GM20431 (cell line): ENCODE measurements around the gene OGA.

Experiments used
- in situ Hi-C: fragments of 300-500 bp; cut with MseI, MboI; formaldehyde crosslinking; loops from one replicate; pipeline ENCODE4 v1.15.0; 2020; ENCODE audit warnings: low sequenced_read_pairs; ENCODE audit not compliant: unreplicated experiment

The OGA gene

GRCh38 chr10:101778781-101779543 is 39.3 kb downstream of the OGA start:
- in situ Hi-C loops = no loop called here

DNA sequence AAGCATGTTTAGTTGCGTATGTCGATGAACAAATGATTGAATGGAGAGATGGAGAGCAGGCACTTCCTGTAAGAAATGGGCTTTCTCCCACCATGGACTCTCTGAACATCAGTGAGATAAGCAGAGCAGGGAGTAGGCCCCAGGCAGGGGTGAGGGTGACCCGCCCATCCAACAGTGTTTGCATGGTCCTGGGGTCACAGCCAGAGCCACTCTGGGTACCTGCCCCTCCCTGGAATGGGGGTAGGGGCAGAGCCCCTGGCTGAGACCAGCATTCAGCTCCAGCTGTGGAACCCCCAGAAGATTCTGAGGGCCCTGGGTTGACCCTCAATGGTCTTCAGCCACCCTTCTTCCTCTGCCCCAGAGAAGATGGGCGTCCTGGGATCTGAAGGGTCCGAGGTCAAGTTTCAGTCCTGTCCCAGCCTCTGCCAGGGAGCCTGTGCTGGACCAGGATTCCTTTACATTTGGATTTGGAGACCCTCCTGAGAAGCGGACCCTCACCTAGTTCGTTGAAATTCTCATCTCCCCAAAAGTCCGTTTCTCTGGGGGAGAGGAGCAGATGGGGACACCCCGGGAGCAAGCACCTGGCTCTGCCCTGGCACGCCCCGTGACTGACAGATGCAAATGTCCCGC is 40.0 kb downstream of the OGA start:
- in situ Hi-C loops = no loop called here

- in situ Hi-C loops = no loop called here
These were observed 40.6 kb downstream of the OGA start for GRCh38 chr10:101777619-101778145.

DNA sequence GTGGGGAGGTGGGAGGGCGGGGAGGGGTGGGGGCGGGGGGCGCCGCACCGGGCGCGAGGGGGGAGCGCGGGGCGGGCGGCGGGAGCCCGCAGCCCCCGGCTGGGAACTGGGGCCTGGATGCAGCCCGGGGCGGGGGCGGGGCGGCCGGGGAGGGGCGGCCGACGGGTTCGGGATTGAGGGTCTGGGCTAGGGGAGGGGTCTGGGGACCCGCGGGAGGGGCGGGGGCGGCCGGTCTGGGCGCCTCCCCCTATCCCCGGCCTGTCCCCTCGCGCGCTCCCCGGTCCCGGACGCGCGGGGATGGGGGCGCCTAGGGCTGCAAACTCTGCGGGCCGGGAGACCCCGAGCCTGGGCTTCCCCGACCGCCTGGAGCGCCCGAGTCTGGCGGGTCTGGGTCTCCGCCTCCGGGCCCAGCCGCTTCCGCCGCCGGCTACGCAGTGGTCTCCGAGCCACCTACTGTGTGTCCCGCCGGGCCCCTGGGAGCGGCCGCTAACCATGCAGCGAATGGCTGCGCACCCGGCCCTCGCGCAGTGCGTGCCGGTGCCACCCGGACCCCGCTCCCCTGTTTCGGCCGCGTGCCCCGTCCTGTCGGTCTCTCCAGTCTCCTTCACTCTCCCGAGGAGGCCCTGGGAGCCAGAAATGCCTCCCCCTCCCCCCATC is 42.0 kb downstream of the OGA start:
- in situ Hi-C loops = no loop called here

- in situ Hi-C loops = no loop called here
These were observed 42.7 kb downstream of the OGA start, which contains the start of gene FGF8 for GRCh38 chr10:101775273-101776160. Gene FGF8 (minus strand): TSS chr10:101776114. CDS start chr10:101775900, 214 bp downstream.

DNA sequence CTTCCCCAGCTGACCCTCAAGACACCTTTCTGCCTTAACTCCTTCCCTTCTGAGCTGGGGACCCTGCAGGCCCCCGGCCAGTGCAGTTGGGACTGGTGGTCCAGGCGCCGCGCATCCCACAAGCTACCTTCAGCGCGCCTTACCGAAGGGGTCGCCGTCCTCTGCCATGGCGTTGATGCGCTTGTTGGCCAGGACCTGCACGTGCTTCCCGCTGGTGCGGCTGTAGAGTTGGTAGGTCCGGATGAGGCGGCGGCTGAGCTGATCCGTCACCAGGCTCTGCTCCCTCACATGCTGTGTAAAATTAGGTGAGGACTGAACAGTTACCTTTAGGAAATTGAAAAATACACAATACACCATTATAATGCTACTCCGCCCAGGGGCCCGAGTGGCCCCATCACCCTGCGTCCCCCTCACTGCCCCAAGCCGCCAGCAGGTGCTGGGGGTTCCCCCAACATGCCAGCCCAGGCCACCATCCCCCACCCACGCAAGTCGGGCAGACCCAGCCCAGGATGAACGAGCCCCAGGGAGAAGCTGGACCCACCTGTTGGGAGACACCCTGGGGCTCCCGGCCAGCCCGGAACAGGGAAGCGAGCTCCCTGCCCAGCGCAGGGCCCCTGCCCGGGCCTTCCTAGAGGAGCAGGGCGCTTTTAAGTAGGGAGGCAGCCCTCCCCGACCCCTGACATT is 43.5 kb downstream of the OGA start:
- in situ Hi-C loops = loop anchor here (25.0 kb wide), 1 partner anchor 562 kb away; no protein-coding TSS in a partner anchor

DNA sequence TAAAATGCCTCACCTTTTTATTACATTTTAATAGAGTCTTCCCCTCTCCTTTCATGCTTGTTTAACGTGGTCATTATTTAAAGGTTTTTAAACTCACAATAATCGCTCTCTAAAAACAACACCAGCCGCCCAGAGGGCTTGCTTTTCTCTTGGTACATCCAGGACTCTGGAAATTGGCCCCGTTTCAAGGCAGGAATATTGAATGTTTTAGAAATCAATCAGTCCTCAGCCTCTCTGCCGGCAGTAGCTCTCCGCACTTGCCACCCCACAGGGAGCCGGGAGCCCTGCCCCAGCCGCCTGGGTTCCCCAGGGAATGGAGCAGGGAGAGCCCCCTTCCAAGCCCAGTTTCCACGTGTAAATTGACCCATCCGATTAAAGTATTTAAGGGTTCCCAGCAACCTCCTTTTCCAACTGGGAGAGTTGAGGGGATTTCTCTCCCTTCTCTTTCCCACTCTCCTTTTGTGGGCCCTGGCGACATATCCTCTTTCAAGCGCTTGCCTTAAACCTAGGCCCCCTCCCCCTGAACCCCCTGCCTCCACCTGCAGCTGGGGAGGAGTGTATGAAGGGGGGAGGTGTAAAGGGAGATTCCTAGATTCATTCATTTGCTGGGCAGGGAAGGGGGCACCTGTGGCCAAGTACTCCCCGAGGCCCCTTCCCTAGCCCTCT is 44.2 kb downstream of the OGA start:
- in situ Hi-C loops = loop anchor here (25.0 kb wide), 1 partner anchor 562 kb away; no protein-coding TSS in a partner anchor

GRCh38 chr10:101772895-101773761 is 45.1 kb downstream of the OGA start:
- in situ Hi-C loops = loop anchor here (25.0 kb wide), 1 partner anchor 561 kb away; no protein-coding TSS in a partner anchor

- in situ Hi-C loops = loop anchor here (25.0 kb wide), 1 partner anchor 560 kb away; no protein-coding TSS in a partner anchor
These were observed 46.0 kb downstream of the OGA start for GRCh38 chr10:101772017-101772894.

DNA sequence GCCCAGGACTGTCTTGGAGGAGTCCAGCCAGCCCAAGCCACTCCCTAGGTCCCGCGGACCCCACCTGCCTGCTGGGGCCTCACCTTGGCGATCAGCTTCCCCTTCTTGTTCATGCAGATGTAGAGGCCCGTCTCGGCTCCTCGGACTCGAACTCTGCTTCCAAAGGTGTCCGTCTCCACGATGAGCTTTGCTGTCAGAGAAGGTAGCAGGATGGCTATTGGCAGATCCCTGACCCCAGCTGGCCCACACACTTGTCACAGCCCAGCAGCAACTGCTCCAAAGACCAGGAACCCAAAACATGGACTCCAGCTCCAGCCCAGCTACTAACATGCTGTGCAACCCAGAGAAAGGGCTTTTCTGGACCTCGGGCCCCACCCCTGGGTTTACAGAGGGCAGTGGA is 46.9 kb downstream of the OGA start:
- in situ Hi-C loops = loop anchor here (25.0 kb wide), 1 partner anchor 559 kb away; no protein-coding TSS in a partner anchor

DNA sequence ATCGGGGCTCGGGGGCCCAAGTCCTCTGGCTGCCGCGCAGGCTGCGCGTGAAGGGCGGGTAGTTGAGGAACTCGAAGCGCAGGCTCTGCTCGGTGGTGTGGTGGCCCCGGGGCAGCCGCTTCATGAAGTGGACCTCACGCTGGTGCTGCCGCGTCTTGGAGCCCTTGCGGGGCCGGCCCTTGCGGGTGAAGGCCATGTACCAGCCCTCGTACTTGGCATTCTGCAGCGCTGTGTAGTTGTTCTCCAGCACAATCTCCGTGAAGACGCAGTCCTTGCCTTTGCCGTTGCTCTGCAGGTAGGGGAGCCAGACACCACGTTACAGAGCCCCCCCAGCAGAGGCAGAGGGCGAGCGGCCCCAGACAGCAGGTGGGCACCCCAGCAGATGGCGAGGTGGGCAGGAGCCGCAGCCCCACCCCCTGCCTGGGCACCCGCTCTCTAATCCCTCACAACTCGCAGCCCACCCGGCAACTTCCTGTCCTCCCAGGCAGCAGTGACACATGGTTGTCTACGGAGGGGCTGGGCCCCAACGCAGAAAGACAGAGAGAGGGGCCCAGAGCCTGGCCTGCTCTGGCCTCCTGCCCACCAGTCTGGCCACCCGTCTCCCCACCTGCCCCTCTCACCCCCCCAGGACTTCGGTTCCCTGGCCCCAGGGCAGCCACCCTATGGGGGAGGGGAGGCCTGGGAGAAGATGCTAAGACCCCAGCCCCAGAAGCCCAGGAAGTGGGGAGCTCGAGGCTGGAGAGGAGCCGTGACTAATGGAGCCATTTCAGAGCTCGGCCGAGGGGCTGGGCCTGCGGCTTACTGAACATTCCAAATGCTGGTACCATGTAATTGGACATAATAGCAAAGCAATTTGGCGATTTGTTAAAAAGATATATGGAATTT is 47.7 kb downstream of the OGA start:
- in situ Hi-C loops = loop anchor here (25.0 kb wide), 1 partner anchor 558 kb away; no protein-coding TSS in a partner anchor

GRCh38 chr10:101769541-101770180 is 48.6 kb downstream of the OGA start:
- in situ Hi-C loops = loop anchor here (25.0 kb wide), 1 partner anchor 557 kb away; no protein-coding TSS in a partner anchor

DNA sequence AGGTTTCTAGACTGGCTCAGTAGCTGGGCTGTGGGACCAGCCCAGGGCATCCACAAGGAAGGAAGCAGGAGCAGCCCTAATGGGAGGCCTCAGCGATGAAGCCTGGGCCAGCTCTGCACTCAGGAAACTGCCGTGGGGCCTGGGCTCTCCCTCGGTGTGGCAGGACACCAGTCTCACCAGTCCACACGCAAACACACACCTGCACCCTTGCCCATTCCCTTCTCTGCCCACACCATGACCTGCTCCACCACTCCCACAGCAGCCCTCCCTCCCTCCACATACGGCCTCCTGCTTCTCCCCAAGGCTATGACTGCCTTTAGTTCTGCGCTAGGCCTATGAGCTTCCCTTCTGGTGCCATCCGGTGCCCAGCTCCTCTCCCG is 49.5 kb downstream of the OGA start:
- in situ Hi-C loops = loop anchor here (25.0 kb wide), 1 partner anchor 556 kb away; no protein-coding TSS in a partner anchor

DNA sequence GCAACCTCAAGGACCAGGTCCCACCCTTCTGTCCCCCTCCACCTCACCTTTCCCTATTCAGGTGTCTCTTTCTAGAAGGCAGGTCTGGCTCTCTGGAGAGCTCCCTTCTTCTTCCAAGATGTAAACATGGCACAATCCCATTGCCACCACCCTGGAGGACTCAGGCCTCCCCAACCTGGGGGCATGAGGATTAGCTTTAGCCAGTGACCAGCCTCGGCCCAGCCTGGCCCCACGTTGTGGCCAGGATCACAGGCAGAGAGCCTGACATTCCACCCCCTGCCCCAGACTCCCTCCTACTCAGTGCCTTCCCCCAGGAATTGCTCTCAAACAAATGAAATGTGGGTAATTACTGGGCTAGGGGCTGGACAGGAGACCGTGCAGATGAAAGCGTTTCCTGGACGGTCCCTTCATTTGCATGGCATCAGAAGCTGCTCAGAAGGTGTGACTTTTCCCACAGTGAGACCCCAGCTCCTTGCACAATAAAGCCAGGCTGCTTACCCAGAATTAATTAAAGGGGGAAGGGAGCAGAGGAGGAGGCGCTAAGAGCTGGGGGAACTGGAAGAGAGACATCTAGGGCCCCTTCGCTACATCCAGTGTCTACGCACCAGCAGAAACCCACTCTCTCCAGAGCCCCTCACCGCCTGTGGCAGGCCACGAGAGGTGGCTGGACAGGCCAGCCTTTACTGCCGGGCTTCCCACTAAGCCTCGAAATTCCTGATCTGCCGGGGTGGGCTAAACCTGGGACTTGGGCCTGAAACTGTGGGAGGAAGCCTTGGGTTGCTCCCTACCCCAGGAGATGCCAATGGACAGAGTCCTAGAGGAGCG is 50.1 kb downstream of the OGA start:
- in situ Hi-C loops = loop anchor here (25.0 kb wide), 1 partner anchor 556 kb away; no protein-coding TSS in a partner anchor
